CD4-positive, alpha-beta memory T cell (primary cell): ENCODE data around the gene RPS6KL1. TPM values are rescaled to one million over a fixed set of nuclear protein-coding genes. Genes with fewer than 3 reads are reported as not detected.
A peak's percentile ranks its signal among the peaks of the same experiment; 100 is the strongest.

Source experiments
- CTCF ChIA-PET: fragments of 350-600 bp; sonication (Branson Sonifier 250); formaldehyde crosslinking; loops from one replicate; lab custom pipeline; 2021; ENCODE audit warnings: inconsistent platforms; ENCODE audit not compliant: partially characterized antibody; lab: Charles Lee
- POLR2A ChIA-PET: fragments of 350-600 bp; sonication (Branson Sonifier 250); formaldehyde crosslinking; loops from one replicate; lab custom pipeline; 2021; ENCODE audit not compliant: partially characterized antibody; lab: Charles Lee
- DNase-seq, 5 donors: peaks; one replicate each; pipeline versions ENCODE4 v3.0.0 to v3.0.0-alpha.2; 2020 to 2022; ENCODE audit warnings: mixed read lengths in 1 of 5
- H3K27ac ChIP-seq: one replicate; pipeline ENCODE4 v1.7.0; 2013; ENCODE audit warnings: low read depth, low read length
- H3K27me3 ChIP-seq: 2 replicates; pipeline ENCODE4 v1.7.0; 2013; ENCODE audit warnings: mild to moderate bottlenecking, low read length, moderate library complexity; ENCODE audit not compliant: insufficient read depth
- H3K36me3 ChIP-seq: 2 replicates; pipeline ENCODE4 v1.7.0; 2013; ENCODE audit warnings: mild to moderate bottlenecking, low read length, moderate library complexity; ENCODE audit not compliant: insufficient read depth
- H3K4me1 ChIP-seq: 2 replicates; pipeline ENCODE4 v1.7.0; 2013; ENCODE audit warnings: mild to moderate bottlenecking, low read length, moderate library complexity; ENCODE audit not compliant: insufficient read depth
- H3K4me3 ChIP-seq, 2 donors: one replicate each; pipeline ENCODE4 v1.7.0; 2013; ENCODE audit warnings: low read length in 2 of 2, mild to moderate bottlenecking in 1 of 2
- H3K9me3 ChIP-seq, 2 donors: one replicate each; pipeline ENCODE4 v1.7.0; 2013; ENCODE audit warnings: low read length in 2 of 2, control low read depth in 1 of 2; ENCODE audit not compliant: control insufficient read depth in 1 of 2
- H3K27ac Mint-ChIP-seq, 7 donors: one replicate each; pipeline ENCODE4 v1.8.0; 2020 to 2021; ENCODE audit warnings: mixed read lengths in 7 of 7, mild to moderate bottlenecking in 6 of 7, inconsistent platforms in 3 of 7, moderate library complexity in 3 of 7
- H3K27me3 Mint-ChIP-seq, 2 donors: one replicate each; pipeline ENCODE4 v1.8.0; 2020 to 2021; ENCODE audit warnings: mixed read lengths in 2 of 2
- H3K36me3 Mint-ChIP-seq, 2 donors: one replicate each; pipeline ENCODE4 v1.8.0; 2020 to 2021; ENCODE audit warnings: mixed read lengths in 2 of 2, inconsistent platforms in 1 of 2, mild to moderate bottlenecking in 1 of 2
- H3K4me1 Mint-ChIP-seq, 4 donors: one replicate each; pipeline ENCODE4 v1.8.0; 2020 to 2021; ENCODE audit warnings: mixed read lengths in 4 of 4, mild to moderate bottlenecking in 1 of 4
- H3K4me3 Mint-ChIP-seq, 8 donors: one replicate each; pipeline ENCODE4 v1.8.0; 2020 to 2021; ENCODE audit warnings: mixed read lengths in 8 of 8, mild to moderate bottlenecking in 7 of 8, moderate library complexity in 6 of 8, inconsistent platforms in 3 of 8
- H3K9me3 Mint-ChIP-seq, 8 donors: one replicate each; pipeline ENCODE4 v1.8.0; 2020 to 2021; ENCODE audit warnings: mixed read lengths in 8 of 8, mild to moderate bottlenecking in 5 of 8, inconsistent platforms in 3 of 8, moderate library complexity in 1 of 8
- intact Hi-C: fragments of 100-400 bp; cut with micrococcal nuclease; formaldehyde crosslinking; loops from one replicate; pipeline ENCODE4 v1.15.1; 2023
- polyA plus RNA-seq, 2 donors: library from polyadenylated mRNA; unstranded; fragments of 300-500 nt; fragmentation: Illumina TruSeq; gene quantifications; one replicate each; pipeline ENCODE4 v1.2.3, GENCODE V29; 2021
- total RNA-seq, 2 experiments: library from RNA; stranded (reverse); gene quantifications; one replicate each; pipeline ENCODE4 v1.2.3, GENCODE V29; 2021

Gene RPS6KL1
- total and polyA plus RNA-seq, 4 experiments from 2014 or later: 0.45 to 2.9 (median 1.7) TPM

DNA sequence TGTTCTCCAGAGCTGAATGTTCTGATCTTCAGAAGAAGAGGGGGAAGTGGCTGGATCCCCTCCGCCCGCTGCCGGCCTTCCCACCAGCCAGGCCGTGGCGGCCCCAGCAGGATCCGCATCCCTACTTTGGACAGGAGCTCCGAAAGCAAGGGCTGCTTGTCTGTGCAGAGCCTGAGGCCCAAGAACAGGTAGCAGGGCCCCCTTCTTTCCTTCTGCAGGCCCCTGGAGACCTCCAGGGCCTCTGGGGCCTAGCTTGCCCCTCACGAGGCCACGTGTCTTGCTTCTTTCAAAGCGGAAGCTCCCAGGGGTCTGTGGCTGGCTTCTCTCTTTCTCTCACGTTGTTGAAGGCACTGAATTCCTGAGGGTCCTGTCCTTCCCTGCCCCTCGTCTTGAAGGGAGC, 19.1 kb upstream of the RPS6KL1 start:
- Histone ChIP-seq H3K36me3 (no peaks in the 10 kb centered on the region), H3K27ac (peak overlapping the region; percentile 55), H3K27me3 (no peaks in the 10 kb centered on the region), H3K4me3 (peak overlapping the region; percentile 28 to 40), H3K4me1 (peaks cover 54% of the 10 kb centered on the region), H3K9me3 (no peaks in the 10 kb centered on the region)
- Mint-ChIP-seq H3K27ac (peak overlapping the region; percentile 92 to 97 (median 95)), H3K4me1 (peaks cover 21 to 55% (median 45%) of the 10 kb centered on the region in 4 donors), H3K9me3 (peaks cover 0 to 9% (median under 1%) of the 10 kb centered on the region in 8 donors), H3K36me3 (no peaks in the 10 kb centered on the region), H3K27me3 (no peaks in the 10 kb centered on the region), H3K4me3 (peak overlapping the region; percentile 70 to 91 (median 82))
- ChIA-PET POLR2A (interaction anchor here (1.0 to 1.2 kb wide), 2 partner anchors 10 to 184 kb away, joined by 3 to 5 read pairs; partner anchors contain the start of gene NEK9), CTCF (interaction anchor here (1.5 to 3.2 kb wide), 4 partner anchors 19 to 146 kb away, joined by 3 to 19 read pairs (median 12); partner anchors contain the start of gene RPS6KL1)
- intact Hi-C loops: loop anchor here (10.0 kb wide), 1 partner anchor 447 kb away; the partner anchor contains the start of genes ISCA2 and NPC2
- no peak for DNase-seq

- intact Hi-C loops: loop anchor here (10.0 kb wide), 1 partner anchor 447 kb away; the partner anchor contains the start of genes ISCA2 and NPC2
- H3K27me3 Mint-ChIP-seq: no peaks in the 10 kb centered on the region
- peak overlapping the region; percentile 92 to 97 (median 95) for H3K27ac Mint-ChIP-seq
- H3K36me3 Mint-ChIP-seq: no peaks in the 10 kb centered on the region
- no peaks in the 10 kb centered on the region for H3K36me3 ChIP-seq
- H3K4me1 ChIP-seq: peaks cover 57% of the 10 kb centered on the region
- peaks cover 0 to 9% (median under 1%) of the 10 kb centered on the region in 8 donors for H3K9me3 Mint-ChIP-seq
- ChIA-PET POLR2A (interaction anchor here (1.0 to 1.2 kb wide), 3 partner anchors 9 to 194 kb away, joined by 3 to 5 read pairs (median 3); partner anchors contain the start of gene NEK9), CTCF (interaction anchor here (1.5 to 3.2 kb wide), 4 partner anchors 19 to 146 kb away, joined by 3 to 19 read pairs (median 12); partner anchors contain the start of gene RPS6KL1)
- H3K27me3 ChIP-seq: no peaks in the 10 kb centered on the region
- no peaks in the 10 kb centered on the region for H3K9me3 ChIP-seq
- peak overlapping the region; percentile 28 to 40 for H3K4me3 ChIP-seq
- peak overlapping the region; percentile 70 to 91 (median 82) for H3K4me3 Mint-ChIP-seq
- H3K4me1 Mint-ChIP-seq: peaks cover 26 to 59% (median 49%) of the 10 kb centered on the region in 4 donors
- peak; percentile 38 to 60 (median 51) for DNase-seq
- peak overlapping the region; percentile 55 for H3K27ac ChIP-seq
Measured at GRCh38 chr14:74941676-74942097, 18.6 kb upstream of the RPS6KL1 start.

DNA sequence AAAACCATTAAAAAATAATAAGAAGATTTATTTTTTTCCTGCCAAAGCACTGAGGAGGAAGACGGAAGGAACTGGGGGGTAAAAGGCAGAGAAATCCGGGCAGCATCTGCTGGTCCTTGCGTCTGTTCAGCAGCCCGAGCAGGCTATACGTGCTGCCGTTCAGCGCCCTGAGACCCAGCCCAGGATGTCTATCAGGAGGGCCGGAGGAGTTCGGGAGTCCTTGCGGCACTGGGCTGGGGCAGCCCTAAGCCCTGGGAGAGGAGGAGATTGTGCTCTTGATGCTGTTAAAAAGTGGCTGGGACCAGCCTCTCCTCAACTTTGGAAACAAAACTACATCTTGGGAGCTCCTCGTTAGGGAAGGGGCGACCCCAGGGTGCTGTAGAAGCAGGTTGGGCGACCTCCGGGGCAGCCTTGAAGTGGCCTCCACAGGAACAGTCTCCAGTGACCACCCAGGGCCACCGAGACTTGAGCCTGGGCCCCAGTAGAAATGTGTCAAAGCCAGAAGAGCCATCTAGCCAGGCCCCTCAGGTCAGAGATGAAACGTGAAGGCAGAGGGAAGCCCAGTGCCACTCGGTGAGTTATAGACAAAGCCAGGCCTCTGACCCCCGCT, 18.0 kb upstream of the RPS6KL1 start:
- POLR2A ChIA-PET: interaction anchor here (0.7 to 1.2 kb wide), 4 partner anchors 9 to 501 kb away, joined by 3 to 5 read pairs (median 3); partner anchors contain the start of gene NEK9
- H3K27me3 ChIP-seq: no peaks in the 10 kb centered on the region
- H3K27ac ChIP-seq: peak overlapping the region; percentile 55
- H3K4me3 Mint-ChIP-seq: peak overlapping the region; percentile 70 to 91 (median 82)
- H3K27ac Mint-ChIP-seq: peak overlapping the region; percentile 92 to 97 (median 95)
- H3K4me1 ChIP-seq: peaks cover 51% of the 10 kb centered on the region
- no peaks in the 10 kb centered on the region for H3K36me3 ChIP-seq
- peak overlapping the region; percentile 28 to 40 for H3K4me3 ChIP-seq
- H3K9me3 Mint-ChIP-seq: peaks cover 0 to 9% (median under 1%) of the 10 kb centered on the region in 8 donors
- H3K27me3 Mint-ChIP-seq: no peaks in the 10 kb centered on the region
- CTCF ChIA-PET: interaction anchor here (1.5 to 3.2 kb wide), 4 partner anchors 18 to 147 kb away, joined by 3 to 19 read pairs (median 12); partner anchors contain the start of gene RPS6KL1
- H3K36me3 Mint-ChIP-seq: no peaks in the 10 kb centered on the region
- no peak for DNase-seq
- intact Hi-C loops: loop anchor here (10.0 kb wide), 1 partner anchor 446 kb away; the partner anchor contains the start of genes ISCA2 and NPC2
- peaks cover 25 to 57% (median 46%) of the 10 kb centered on the region in 4 donors for H3K4me1 Mint-ChIP-seq
- H3K9me3 ChIP-seq: no peaks in the 10 kb centered on the region

DNA sequence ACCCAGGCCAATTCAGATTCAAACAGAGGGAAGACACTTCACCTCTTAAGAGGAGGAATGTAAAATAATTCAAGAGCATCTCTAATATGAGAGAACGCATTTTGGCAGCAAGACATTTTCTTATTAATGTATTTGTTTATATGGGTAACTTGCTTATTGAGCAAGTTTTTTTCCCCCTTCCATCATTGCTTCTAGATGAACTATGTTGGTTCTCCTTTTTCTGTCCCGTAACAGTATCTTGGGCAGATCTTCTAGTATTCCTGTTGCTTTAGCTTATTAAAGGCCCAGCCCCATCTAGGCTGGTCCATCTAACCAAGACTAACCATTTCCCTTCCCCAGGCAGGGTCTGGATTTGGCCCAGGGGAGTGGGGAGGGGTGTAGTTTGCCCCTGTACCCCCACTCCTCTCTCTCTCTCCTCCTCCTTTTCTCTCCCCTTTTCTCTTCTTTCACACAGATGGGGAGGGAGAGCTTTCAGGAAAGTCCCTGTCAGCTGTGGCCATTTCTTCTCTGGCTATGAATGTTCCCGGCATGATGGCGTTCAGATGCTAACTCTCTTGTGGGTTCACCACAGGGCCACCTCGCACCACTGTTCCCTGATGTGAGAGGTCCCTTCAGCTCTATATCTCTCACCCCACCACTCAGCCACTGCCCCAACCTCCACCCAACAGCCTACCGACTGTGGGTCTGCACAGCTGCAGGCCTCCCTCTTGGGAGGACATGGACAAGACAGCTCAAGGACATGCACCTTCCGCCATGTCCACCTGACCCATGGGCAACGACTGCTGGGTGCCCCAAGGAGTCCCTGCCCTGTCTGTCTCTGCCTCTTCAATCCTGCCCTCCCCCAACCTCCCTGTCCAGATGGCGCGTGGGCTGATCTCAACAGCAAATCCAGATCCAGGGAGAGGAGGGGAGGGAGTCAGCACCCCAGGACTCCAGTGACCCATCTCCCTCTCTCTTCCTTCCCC, 15.8 kb upstream of the RPS6KL1 start:
- POLR2A ChIA-PET: no interaction called here
- intact Hi-C loops: no loop called here
- Mint-ChIP-seq H3K36me3 (no peaks in the 10 kb centered on the region), H3K27ac (peak overlapping the region in 2 of 7 donors; percentile 54 to 70), H3K9me3 (peaks cover 0 to 9% (median under 1%) of the 10 kb centered on the region in 8 donors), H3K4me3 (no peak overlapping the region), H3K4me1 (peaks cover 25 to 57% (median 45%) of the 10 kb centered on the region in 4 donors), H3K27me3 (no peaks in the 10 kb centered on the region)
- no peaks in the 10 kb centered on the region for H3K36me3 ChIP-seq
- H3K9me3 ChIP-seq: no peaks in the 10 kb centered on the region
- no peak for DNase-seq
- H3K4me1 ChIP-seq: peaks cover 45% of the 10 kb centered on the region
- CTCF ChIA-PET: interaction anchor here (0.8 to 2.0 kb wide), 5 partner anchors 9 to 150 kb away, joined by 3 to 6 read pairs (median 3); no protein-coding TSS in a partner anchor
- no peak overlapping the region for H3K27ac ChIP-seq
- no peaks in the 10 kb centered on the region for H3K27me3 ChIP-seq
- H3K4me3 ChIP-seq: no peak overlapping the region

GRCh38 chr14:74937171-74937570, 14.1 kb upstream of the RPS6KL1 start:
- peak overlapping the region in 4 of 7 donors; percentile 1 to 70 (median 24) for H3K27ac Mint-ChIP-seq
- Histone ChIP-seq H3K9me3 (no peaks in the 10 kb centered on the region), H3K27ac (no peak overlapping the region), H3K27me3 (no peaks in the 10 kb centered on the region), H3K4me3 (no peak overlapping the region), H3K4me1 (peaks cover 37% of the 10 kb centered on the region), H3K36me3 (no peaks in the 10 kb centered on the region)
- intact Hi-C loops: no loop called here
- H3K27me3 Mint-ChIP-seq: peaks cover 0 to 4% of the 10 kb centered on the region in 2 donors
- H3K36me3 Mint-ChIP-seq: no peaks in the 10 kb centered on the region
- peaks cover 28 to 49% (median 38%) of the 10 kb centered on the region in 4 donors for H3K4me1 Mint-ChIP-seq
- H3K4me3 Mint-ChIP-seq: no peak overlapping the region
- DNase-seq: no peak
- ChIA-PET POLR2A (no interaction called here), CTCF (interaction anchor here (0.8 to 1.7 kb wide), 2 partner anchors 9 to 31 kb away, joined by 3 to 5 read pairs; no protein-coding TSS in a partner anchor)
- peaks cover 0 to 9% (median under 1%) of the 10 kb centered on the region in 8 donors for H3K9me3 Mint-ChIP-seq

GRCh38 chr14:74936731-74937130, 13.7 kb upstream of the RPS6KL1 start:
- H3K36me3 Mint-ChIP-seq: no peaks in the 10 kb centered on the region
- intact Hi-C loops: no loop called here
- peaks cover 0 to 9% (median under 1%) of the 10 kb centered on the region in 8 donors for H3K9me3 Mint-ChIP-seq
- peaks cover 32% of the 10 kb centered on the region for H3K4me1 ChIP-seq
- POLR2A ChIA-PET: no interaction called here
- no peaks in the 10 kb centered on the region for H3K9me3 ChIP-seq
- H3K27me3 Mint-ChIP-seq: peaks cover 0 to 4% of the 10 kb centered on the region in 2 donors
- H3K27ac ChIP-seq: no peak overlapping the region
- no peak overlapping the region for H3K4me3 ChIP-seq
- peak overlapping the region in 3 of 7 donors; percentile 1 to 70 (median 42) for H3K27ac Mint-ChIP-seq
- no peak for DNase-seq
- H3K4me3 Mint-ChIP-seq: no peak overlapping the region
- CTCF ChIA-PET: interaction anchor here (0.8 to 1.7 kb wide), 3 partner anchors 9 to 152 kb away, joined by 3 to 5 read pairs (median 3); no protein-coding TSS in a partner anchor
- H3K4me1 Mint-ChIP-seq: peaks cover 26 to 45% (median 34%) of the 10 kb centered on the region in 4 donors
- no peaks in the 10 kb centered on the region for H3K36me3 ChIP-seq
- H3K27me3 ChIP-seq: no peaks in the 10 kb centered on the region
